Stimulated activated CD4-positive, alpha-beta T cell treated with anti-CD3 and anti-CD28 coated beads, Interleukin-12 subunit alpha, Interleukin-12 subunit beta, amount 100 ng/mL, for 24 hours (primary cell): ENCODE data around the gene MLH3.

ENCODE experiments used
- DNase-seq, 2 experiments: peaks; one replicate each; pipeline ENCODE4 v3.0.0-alpha.2; 2020; ENCODE audit warnings: low read depth in 2 of 2

The MLH3 gene

GRCh38 chr14:74965486-74966153 is 85.6 kb downstream of the MLH3 start:
- DNase-seq = no peak

- DNase-seq = no peak
Measured at GRCh38 chr14:74964787-74965485, 86.3 kb downstream of the MLH3 start.
